HG03442 (cell line): Measurements from ENCODE around the gene IDUA.
"Not testable (repeated sequence)": the region's sequence is repeated elsewhere in the genome, so short reads cannot be mapped to it uniquely, and the experiment has no call there.

ENCODE experiments used
- ATAC-seq: cut with Tn5 transposase; IDR thresholded peaks from one replicate; pipeline ENCODE4 v1.9.1; 2021; ENCODE audit warnings: mild to moderate bottlenecking, moderate library complexity; ENCODE audit not compliant: unreplicated experiment

The IDUA gene

DNA sequence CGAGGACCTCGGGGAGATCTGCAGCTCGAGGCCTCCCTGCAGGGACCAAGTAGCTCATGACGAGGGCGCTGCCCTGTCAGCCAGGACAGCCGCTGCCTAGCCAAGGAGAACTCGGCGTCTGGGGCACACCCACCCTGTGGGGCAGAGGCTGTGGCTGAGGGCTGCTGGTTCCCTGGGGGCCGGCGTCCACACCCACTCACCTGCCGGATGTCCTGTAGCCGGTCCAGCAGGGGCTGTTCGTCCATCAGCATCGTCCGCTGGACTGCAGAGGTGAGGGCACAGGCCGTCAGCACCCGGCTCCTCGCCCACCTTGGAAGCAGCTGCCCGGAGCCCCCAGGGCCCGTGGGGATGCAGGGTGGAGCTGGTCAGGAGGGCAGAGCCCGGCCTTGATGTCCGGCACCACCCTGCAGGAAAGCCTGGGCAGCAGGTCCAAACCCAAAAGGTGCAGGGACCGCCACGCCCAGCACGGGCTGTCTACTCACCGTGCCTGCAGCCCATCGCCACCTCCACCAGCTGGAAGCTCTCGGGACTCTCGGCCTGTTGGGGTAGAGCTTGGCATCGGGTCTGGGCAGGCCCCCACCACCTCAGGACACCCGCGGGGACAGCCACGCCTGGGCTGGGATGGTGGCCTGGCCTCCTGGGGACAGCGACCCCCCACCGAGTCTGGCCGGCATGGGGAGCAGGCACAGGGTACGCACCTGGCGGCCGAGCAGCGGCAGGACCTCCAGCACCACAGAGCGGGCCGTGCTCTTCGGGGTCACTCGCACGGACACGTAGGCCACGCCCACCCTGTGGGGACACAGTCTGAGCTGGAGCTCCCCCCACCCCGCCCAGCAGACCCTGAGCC, 20.4 kb upstream of the IDUA start:
- no peak for ATAC-seq

DNA sequence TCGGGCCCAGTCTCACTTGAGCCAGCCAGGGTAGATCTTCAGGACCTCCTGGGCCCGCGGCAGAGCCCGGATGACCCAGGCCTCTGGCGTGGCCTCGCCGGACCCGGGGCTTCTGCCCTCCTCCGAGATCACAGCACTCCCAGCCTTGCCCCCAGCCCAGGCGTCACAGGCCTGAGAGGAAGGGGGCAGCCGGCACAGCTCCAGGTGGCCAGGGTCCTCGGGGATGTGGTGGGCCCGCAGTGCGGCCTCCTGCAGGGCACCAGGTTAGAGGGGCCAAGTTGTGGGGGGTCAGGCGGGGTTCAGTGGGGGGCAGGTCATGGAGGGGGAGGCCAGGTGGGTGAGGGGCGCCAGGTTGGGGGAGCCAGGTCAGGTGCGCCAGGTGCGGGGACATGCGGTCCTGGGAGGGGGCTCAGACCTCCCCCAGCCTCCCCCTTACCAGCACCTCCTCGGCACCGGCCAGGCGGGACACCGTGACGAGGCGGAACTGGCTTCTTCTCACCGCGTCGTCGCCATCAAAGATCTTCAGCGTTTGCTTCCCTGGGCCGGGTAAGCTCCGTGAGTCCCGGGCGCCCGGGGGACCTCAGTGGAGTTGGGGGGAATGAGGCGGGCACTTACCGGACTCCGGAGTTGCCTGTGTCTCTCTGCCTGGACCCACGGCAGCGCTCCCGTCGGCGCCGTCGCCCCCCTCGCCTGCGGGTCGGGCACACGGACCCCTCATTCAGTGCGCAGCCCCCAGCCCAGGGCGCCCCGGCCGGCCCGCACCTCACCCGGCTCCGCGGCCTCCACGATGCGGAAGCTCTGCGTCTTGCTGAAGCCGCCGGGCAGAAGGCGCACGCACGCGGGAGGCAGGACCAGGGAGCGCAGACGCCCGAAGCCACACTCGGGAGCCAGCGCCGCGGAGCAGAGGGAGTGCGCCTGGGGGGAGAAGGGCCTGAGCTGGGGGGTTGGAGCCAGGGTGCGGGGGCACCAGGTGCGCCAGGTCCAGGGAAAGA, 19.4 kb upstream of the IDUA start:
- ATAC-seq: no peak

DNA sequence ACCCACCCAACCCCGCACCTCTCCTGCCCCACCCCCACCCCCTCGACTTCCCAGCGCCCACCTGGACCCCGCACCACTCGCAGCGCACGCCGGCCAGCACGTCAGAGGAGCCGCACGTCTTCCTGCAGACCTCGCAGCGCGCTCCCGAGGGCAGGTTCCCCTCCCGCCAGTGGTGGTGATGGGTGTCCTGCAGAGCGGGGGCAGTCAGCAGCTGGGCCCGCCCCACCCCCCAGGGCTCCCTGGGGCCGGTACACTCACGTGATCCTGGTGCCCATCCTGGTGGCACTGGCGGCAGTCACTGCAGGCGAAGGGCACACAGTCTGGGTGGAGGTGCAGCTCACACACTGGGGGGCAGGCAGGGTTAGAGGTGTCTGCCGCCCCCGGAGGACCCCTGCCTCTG, 18.6 kb upstream of the IDUA start:
- ATAC-seq: no peak

DNA sequence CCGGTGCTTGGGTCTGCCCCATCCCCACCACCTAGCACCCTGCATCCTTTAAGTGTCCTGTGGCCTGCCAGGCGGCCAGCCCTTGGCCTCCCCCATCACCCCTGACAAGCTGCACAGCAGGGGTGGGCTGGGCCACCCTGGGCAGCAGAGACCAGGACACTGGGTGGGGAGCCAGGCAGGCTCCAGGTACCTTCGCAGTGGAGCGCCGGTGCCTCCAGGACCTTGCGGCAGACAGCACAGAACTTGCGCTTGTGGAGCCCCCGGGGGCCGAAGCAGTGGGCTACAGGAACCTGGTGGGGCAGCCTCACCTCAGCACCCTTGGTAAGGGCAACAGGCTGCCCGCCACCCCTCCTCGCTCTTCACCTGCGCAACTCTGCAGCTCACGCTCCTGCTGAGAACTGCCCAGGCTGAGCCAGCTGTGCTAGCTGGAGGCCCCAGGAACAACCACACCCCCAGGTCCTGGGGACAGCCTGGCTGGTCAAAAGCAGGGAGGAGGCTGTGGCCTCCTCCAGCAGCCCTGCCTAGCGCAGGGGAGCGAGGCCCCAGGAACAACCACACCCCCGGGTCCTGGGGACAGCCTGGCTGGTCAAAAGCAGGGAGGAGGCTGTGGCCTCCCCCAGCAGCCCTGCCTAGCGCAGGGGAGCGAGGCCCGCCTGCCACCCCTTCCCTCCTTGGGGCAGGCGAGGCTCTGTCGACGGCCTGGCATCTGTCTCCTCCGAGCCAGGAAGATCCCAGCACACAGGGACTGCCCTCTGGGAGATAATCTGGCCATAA, 18.0 kb upstream of the IDUA start:
- no peak for ATAC-seq

DNA sequence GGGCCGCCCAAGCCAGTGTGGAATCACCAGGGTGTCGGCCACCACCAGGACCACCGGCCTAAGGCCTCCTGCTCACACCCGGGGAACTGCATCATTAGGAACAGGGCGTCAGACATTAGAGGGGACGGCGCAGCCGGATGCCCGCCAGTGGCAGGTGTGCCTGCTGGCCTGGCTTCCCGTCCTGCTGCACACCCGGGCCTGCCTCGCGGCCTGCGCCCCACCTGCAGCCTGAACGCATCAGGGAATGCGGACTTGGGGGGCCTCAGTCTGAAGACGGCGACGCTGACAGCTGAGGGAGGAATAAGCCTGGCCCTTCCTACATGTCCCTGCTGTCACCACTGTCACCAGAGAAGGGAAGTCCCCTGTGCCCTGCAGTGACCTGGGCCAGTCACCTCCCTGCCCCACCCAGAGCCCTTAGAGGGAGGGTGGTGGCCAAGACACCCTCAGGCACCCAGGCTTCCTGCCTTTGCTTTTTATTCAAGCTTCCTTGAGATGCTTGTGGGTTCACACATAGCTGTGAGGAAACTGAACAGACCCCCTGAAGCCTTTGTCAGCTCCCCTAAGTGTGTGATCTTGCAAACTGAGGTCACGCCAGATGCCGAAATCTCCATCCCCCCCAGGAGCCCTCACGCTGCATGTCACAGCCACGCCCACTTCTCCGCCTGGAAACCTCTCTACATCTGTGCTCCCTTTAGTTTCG, 16.6 kb upstream of the IDUA start:
- no peak for ATAC-seq

DNA sequence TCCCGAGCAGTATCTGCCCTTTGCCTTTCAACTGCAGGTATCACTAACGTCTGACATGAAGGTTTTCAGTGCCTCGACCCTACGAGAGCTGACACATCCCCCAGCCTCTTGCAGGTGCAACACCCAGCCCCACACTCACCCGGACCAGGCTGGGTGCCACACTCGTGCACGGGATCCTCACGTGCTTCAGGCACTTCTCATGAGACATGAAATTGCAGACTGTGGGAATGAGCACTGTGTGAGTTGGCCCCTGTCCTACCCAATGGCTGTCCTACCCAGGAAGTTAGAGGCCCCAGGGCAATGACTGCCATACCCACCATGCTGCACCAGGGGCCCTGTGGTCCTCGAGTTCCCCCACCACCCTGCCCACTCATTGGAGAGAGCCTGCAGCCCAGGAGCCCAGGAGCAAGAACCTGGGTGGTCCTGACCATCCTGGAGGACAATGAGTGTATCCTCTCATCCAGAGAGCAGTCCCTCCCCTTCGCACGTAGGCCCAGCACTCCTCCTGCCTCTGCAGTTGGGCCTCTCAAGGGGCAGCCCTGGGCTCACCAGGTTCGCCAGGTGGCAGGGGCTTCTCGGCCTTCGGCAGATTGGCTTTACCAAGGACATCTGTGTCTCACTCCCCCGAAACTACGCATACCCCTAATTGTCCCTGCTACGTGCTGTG, 15.9 kb upstream of the IDUA start:
- no peak for ATAC-seq

DNA sequence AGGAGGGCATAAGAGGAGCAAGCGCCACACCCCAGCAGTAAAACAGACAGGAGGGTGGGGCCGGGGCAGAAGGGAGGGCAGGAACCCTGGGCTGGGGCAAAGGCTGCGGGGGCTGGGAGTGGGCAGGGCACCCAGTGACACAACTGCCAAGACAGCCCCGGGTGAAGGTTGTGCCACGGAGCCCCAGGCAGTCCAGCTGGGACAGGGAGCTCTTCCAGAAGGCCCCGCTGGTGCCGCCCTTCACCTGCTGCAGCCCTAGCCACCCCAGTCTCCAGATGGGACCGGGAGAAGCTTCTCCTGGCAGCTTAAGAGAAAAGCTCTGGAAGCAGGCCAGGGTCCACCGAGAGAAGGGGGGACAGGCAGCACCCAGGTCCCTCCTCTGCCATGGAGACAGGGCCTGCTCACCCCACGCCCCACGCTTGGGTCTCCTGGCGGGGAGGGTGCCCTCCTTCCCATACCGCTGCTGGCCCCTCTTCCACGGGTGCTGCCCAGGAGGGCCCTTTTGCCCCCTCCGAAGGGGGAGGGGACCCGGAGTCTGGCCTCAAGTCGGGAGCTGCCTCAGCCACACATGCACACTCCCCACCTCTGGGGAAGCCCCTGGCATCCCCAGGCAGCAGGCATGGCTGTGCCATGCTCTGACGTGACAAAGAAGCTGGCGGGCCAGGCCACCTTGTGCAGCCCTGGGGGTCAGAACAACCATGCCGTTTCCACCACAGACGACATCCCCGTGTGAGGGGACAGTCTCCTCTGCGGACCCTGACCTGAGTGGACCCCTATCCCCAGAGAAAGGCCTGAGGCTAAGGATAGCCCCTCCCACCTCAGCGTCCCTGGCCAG, 15.0 kb upstream of the IDUA start:
- no peak for ATAC-seq

DNA sequence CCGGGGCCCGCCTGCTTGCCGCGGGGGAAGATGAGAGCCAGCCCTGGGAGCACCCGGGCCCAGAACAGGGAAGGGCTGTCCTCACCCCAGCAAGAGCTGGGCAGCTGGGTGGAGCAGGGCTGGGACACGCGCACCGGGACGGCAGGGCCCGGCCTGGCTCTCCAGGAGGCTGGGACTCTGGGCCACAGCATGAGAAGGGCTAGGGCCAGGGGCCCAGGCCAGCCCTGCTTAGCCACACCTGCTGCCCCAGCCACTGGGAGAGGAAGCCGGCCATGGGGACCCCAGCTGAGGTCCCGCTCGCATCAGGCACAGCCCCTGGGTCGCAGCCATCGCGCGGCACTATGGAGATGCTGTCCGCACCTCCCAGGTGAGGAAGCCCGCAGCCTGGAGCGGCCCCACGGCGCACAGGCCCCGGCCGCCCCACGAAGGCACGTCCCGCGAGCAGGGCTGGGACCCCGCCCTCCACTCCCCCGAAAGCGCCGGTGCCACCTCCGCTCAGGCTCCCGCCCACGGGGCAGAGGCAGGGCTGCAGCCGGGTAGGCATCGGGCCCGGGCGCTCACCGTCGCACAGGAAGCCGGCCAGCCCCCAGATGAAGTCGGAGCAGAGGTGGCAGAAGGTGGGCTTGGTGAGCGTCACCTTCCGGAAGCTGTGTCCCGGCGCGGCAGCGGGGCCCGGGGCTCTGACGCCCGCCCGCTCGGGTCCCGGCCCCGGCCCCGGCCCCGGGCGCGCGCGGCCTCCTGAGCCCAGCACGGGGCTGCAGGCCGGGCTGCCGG, 14.0 kb upstream of the IDUA start:
- peak; percentile 30 for ATAC-seq

DNA sequence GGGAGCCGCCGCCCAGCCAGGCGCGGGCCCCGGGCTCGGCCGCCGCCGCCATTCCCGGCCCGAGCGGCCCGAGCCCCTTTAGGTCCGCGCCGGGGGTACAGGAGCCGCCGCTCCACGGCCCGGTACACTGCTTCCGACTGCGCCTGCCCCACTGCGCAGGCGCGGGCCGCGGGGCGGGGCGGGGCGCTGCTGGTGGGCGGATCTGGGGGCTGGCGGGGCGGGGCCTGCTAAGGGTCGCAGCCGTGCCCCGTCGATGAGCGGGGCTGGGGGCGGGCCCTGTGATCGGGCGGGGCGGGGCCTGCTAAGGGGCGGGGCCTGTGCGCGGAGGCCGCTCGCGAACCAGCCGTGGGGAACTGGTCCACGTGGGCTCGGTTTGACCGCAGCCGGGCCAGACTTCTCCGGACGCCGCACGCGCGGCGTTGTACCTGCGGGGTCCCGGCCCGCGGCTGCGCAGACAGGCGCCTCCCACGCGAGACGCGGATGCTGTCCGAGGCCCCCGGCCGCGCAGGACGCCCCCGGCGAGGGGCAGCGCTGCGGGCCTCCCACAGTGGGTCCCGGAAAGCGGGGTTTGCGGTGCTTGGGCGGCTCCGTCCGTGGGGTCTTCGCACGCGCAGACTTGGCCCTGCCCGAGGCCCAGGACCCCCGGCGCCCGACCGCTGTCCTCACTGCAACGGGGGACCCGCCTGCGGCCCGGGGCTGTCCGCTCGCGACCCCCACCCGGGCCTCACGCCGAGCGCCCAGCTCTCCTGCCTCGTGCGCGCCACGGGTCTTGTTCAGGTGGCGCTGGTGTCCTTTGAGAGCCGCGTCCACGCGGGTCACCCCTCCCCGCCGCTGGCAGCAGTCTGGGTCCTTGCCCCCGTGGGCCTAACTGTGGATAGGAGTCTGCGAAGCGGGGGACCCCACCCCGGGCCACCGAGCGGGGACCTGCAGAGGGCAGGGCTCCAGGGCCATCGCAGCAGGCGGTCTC, 13.1 kb upstream of the IDUA start, which contains the start of gene DGKQ:
Gene DGKQ (minus strand): TSS at position 139 of the 967 bp plus-strand sequence. CDS start 87 bp downstream, at position 52.
- peak; percentile 55 for ATAC-seq

DNA sequence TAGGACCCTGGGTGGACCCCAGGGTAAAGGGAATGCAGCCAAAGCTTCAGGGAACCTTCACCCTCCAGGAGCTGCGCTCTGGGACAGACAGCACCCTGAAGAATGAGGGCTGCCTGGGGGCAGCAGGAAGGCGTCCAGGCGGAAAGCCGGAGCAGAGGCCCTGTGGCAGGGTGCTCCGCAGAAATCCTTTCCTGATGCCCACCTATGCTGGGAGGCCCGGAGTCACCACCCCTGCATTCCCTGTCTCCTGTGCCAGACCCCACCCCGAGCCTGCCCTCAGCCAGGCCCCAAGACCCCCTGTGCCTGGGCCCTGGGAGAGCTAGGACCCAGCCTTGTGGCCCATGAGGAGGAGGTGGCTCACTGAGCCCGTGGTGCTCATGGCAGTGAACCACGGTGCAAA, 12.2 kb upstream of the IDUA start:
- no peak for ATAC-seq

DNA sequence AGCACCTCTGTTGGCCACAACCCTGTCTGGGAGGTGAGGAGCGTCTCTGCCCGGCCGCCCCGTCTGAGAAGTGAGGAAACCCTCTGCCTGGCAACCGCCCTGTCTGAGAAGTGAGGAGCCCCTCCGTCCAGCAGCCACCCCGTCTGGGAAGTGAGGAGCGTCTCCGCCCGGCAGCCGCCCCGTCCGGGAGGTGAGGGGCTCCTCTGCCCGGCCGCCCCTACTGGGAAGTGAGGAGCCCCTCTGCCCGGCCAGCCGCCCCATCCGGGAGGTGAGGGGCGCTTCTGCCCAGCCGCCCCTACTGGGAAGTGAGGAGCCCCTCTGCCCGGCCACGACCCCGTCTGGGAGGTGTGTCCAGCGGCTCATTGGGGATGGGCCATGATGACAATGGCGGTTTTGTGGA, 10.8 kb upstream of the IDUA start:
- not testable (repeated sequence) for ATAC-seq

DNA sequence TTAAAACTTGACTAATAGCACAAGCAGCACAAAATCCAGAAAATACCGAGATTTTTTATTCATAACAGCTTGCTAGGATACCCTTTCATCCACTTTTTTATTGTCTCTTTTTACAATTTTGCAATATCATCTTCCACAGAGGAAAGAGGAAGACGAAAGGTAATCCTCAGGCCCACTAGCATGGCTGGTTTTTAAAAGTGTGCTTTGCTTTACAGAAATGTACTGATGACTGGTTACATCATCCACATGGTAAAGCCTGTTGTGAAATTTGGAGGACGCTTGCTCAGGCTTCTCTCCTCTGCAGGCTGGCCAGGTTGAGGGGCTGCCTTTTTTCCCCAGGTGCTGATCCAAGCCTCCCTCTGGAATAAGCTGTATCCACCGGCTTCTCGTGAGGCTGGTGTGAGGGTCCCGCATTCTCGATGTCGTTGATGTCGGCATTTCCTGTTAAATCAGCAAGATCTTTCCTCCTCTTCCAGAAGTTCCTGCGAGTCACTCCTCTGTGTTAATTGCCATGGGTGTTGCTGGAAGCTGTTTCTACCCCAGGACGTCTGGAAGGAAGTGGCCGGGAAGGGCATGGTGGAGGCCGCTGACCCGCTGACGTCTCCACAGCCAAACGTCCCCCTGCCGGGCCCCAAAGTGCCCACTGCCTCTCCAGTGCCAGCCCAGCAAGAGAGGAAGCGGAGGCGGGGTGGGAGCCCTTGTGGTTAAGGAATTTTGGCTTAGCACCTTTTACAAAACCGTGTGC, 7.7 kb upstream of the IDUA start:
- no peak for ATAC-seq

DNA sequence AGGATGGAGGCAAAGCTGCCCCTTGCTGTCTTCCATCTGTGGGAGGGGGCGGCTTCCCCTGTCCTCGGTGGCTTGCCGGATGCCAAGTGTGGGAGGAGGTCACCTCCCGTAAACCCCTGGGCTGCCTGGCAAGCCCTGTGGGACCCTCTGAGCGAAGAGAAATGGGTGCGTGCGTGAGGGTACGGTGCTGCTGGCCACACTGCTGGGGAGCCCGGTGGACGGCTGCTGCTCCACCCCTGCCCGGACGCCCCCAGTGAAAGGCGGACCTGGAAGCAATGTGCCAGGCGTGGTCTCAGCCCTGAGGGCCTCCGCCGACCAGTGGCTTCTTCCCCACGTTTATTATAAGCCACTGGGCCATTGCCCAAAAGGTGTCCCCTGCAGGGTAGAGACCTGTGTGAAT, 4.6 kb upstream of the IDUA start:
- ATAC-seq: no peak

DNA sequence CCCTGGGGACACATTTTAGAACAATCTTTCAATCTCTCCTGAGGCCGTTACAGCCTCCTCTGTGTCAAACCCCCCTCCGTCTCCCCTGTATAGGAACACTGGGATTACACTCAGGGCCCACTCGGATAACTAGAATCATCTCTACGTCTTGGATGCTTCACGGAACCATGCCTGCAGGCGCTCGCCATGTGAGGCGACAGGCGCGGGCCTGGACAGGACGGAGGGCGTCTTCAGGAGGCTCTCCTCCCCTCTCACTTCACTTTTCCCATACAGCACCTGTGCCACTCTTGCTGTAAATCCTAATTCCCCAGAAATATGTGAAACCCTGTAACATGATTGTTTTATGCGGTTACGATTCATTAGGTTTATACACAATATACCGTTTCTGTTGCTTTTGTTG, 4.0 kb upstream of the IDUA start:
- no peak for ATAC-seq

DNA sequence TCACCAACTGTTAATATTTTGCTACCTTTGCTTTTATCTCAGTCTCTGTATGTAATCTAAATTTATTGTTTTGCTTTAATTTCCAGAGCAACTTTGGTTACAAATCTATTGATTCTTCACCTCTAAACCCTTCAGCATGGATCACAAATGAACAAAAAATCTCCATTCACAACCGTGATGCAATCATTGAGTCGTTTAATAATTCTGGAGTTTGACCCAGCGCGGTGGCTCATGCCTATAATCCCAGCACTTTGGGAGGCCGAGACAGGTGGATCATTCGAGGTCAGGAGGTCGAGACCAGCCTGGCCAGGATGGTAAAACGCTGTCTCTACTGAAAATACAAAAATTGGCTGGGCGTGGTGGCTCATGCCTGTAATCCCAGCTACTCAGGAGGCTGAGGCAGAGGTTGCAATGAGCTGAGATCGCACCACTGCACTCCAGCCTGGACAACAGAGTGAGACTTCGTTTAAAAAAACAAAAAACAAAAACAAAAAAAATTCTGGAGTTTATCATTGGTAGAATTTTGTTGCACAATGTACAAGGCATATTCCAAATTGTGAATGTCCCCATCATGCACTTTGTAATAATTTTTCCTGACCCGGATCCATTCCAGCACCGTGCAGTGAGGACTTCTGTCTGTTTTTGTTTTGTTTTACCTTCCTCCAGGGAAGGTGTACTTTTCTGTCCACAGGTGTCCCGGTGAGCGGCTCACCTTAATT, 2.3 kb upstream of the IDUA start:
- ATAC-seq: no peak
